GM23338 (cell line): ENCODE results near the gene LRMDA. TPM values are rescaled to one million over a fixed set of nuclear protein-coding genes. Genes with fewer than 3 reads are reported as not detected.

ENCODE experiments used
- ATAC-seq: fragments of 200-7000 bp; cut with Tn5 transposase; 3 replicates; pipeline ENCODE4 v1.9.1; 2020
- DNase-seq: peaks from one replicate; pipeline ENCODE4 v3.0.0-alpha.2; 2015; ENCODE audit warnings: low spot score
- H2AFZ ChIP-seq: fragments of 200-600 bp; sonication (generic); 2 replicates; pipeline ENCODE4 v1.8.0; 2016; ENCODE audit warnings: antibody characterized with exemption, mild to moderate bottlenecking, moderate library complexity
- H3F3A ChIP-seq: fragments of 200-600 bp; sonication (generic); replicated peaks from 2 replicates; pipeline ENCODE4 v1.8.0; 2017; ENCODE audit warnings: antibody characterized with exemption, mixed run types, low read depth
- H3K27ac ChIP-seq: fragments of 200-600 bp; sonication (generic); 2 replicates; pipeline ENCODE4 v1.6.1; 2016; ENCODE audit warnings: low read depth
- H3K27me3 ChIP-seq: fragments of 200-600 bp; sonication (generic); 2 replicates; pipeline ENCODE4 v1.8.0; 2016; ENCODE audit warnings: mild to moderate bottlenecking, mixed run types, moderate library complexity; ENCODE audit not compliant: insufficient read depth
- H3K36me3 ChIP-seq: fragments of 200-600 bp; sonication (generic); 2 replicates; pipeline ENCODE4 v1.8.0; 2016; ENCODE audit warnings: mild to moderate bottlenecking; ENCODE audit not compliant: insufficient read depth
- H3K4me1 ChIP-seq: fragments of 200-600 bp; sonication (generic); 2 replicates; pipeline ENCODE4 v1.8.0; 2016; ENCODE audit warnings: mild to moderate bottlenecking, moderate library complexity; ENCODE audit not compliant: insufficient read depth
- H3K4me2 ChIP-seq: fragments of 200-600 bp; sonication (generic); 2 replicates; pipeline ENCODE4 v1.7.1; 2017; ENCODE audit warnings: mixed run types
- H3K4me3 ChIP-seq: fragments of 200-600 bp; sonication (generic); 2 replicates; pipeline ENCODE4 v1.6.1; 2016; ENCODE audit warnings: mixed run types
- H3K79me2 ChIP-seq: fragments of 200-600 bp; sonication (generic); replicated peaks from 2 replicates; pipeline ENCODE4 v1.8.0; 2017; ENCODE audit warnings: mild to moderate bottlenecking; ENCODE audit not compliant: insufficient read depth
- H3K9me2 ChIP-seq: fragments of 200-600 bp; sonication (generic); 2 replicates; pipeline ENCODE4 v1.8.0; 2017; ENCODE audit not compliant: insufficient read depth
- H4K20me1 ChIP-seq: fragments of 200-600 bp; sonication (generic); replicated peaks from 2 replicates; pipeline ENCODE4 v1.8.0; 2017; ENCODE audit warnings: mild to moderate bottlenecking; ENCODE audit not compliant: insufficient read depth
- H3K27ac Mint-ChIP-seq: 2 replicates; pipeline ENCODE4 v1.8.0; 2020; ENCODE audit warnings: inconsistent platforms, mild to moderate bottlenecking, moderate library complexity, mixed read lengths
- H3K27me3 Mint-ChIP-seq: 3 replicates; pipeline ENCODE4 v1.8.0; 2022; ENCODE audit warnings: low read depth, mild to moderate bottlenecking, moderate library complexity, mixed read lengths, inconsistent platforms; ENCODE audit not compliant: insufficient read depth, poor library complexity
- H3K36me3 Mint-ChIP-seq: 3 replicates; pipeline ENCODE4 v1.8.0; 2021; ENCODE audit warnings: low read depth, mild to moderate bottlenecking, inconsistent platforms, moderate library complexity, mixed read lengths
- H3K4me1 Mint-ChIP-seq: 3 replicates; pipeline ENCODE4 v1.8.0; 2020; ENCODE audit warnings: mild to moderate bottlenecking, inconsistent platforms, mixed read lengths
- H3K4me3 Mint-ChIP-seq: 3 replicates; pipeline ENCODE4 v1.8.0; 2021; ENCODE audit warnings: moderate library complexity, mild to moderate bottlenecking, inconsistent platforms, mixed read lengths
- H3K9me3 Mint-ChIP-seq: 3 replicates; pipeline ENCODE4 v1.8.0; 2020; ENCODE audit warnings: moderate library complexity, mild to moderate bottlenecking, inconsistent platforms, mixed read lengths
- CREB1 ChIP-seq: fragments of 250-450 bp; sonication (Bioruptor Pico); IDR thresholded peaks from 2 replicates; pipeline ENCODE4 v1.5.0; 2020; ENCODE audit warnings: low read depth, mild to moderate bottlenecking, moderate library complexity
- EZH2phosphoT487 ChIP-seq: fragments of 200-600 bp; sonication (generic); IDR thresholded peaks from one replicate; pipeline ENCODE4 v1.8.1; 2018; ENCODE audit warnings: antibody characterized with exemption; ENCODE audit not compliant: unreplicated experiment
- JUNB ChIP-seq: IDR thresholded peaks from one replicate; pipeline ENCODE4 v1.6.1; 2016; ENCODE audit warnings: antibody characterized with exemption; ENCODE audit not compliant: unreplicated experiment
- NANOG ChIP-seq: IDR thresholded peaks from 2 replicates; pipeline ENCODE4 v1.6.1; 2016; ENCODE audit warnings: antibody characterized with exemption, borderline replicate concordance
- POLR2AphosphoS5 ChIP-seq: IDR thresholded peaks from 2 replicates; pipeline ENCODE4 v1.6.1; 2016; ENCODE audit warnings: antibody characterized with exemption, low read depth
- STAT1 ChIP-seq: IDR thresholded peaks from one replicate; pipeline ENCODE4 v1.6.1; 2016; ENCODE audit warnings: antibody characterized with exemption; ENCODE audit not compliant: unreplicated experiment
- ZNF331 ChIP-seq: fragments of 250-450 bp; sonication (Bioruptor Pico); IDR thresholded peaks from 2 replicates; pipeline ENCODE4 v1.5.0; 2020; ENCODE audit warnings: low read depth, mild to moderate bottlenecking, moderate library complexity
- ZNF462 ChIP-seq: fragments of 250-450 bp; sonication (Bioruptor Pico); IDR thresholded peaks from 2 replicates; pipeline ENCODE4 v1.5.0; 2020; ENCODE audit warnings: mild to moderate bottlenecking, moderate library complexity
- polyA plus RNA-seq: library from polyadenylated mRNA; unstranded; fragments of >200 nt; fragmentation: Nextera tagmentation; extraction: Ambion mirVana; gene quantifications from 2 replicates; pipeline ENCODE4 v1.2.1, GENCODE V29; 2016
- total RNA-seq: library from RNA; depleted of rRNA; stranded (reverse); fragments of >200 nt; shearing (Covaris generic); gene quantifications from 2 replicates; pipeline ENCODE4 v1.2.3, GENCODE V29; 2014

The LRMDA gene
- total and polyA plus RNA-seq, 2 experiments from 2014 or later: 0.90 to 1.8 TPM

- Histone ChIP-seq H4K20me1 (no peaks in the 10 kb centered on the region), H3F3A (no peaks in the 10 kb centered on the region), H3K36me3 (no peaks in the 10 kb centered on the region), H2AFZ (no peak overlapping the region), H3K4me2 (no peak overlapping the region), H3K27me3 (no peaks in the 10 kb centered on the region), H3K9me2 (peaks cover 6% of the 10 kb centered on the region; the same call in 1 of the 2 replicates), H3K4me3 (no peak overlapping the region), H3K4me1 (peaks cover 11% of the 10 kb centered on the region), H3K27ac (no peak overlapping the region), H3K79me2 (no peaks in the 10 kb centered on the region)
- no peak for ATAC-seq
- Mint-ChIP-seq H3K36me3 (no peaks in the 10 kb centered on the region; the same call in 2 of the 3 replicates), H3K4me1 (peaks cover 24% of the 10 kb centered on the region), H3K27me3 (peaks cover 1% of the 10 kb centered on the region), H3K9me3 (no peaks in the 10 kb centered on the region; the same call in 2 of the 3 replicates), H3K27ac (no peak overlapping the region), H3K4me3 (no peak overlapping the region)
- TF ChIP-seq ZNF331 (CRISPR knock-in tag) (no peak), ZNF462 (CRISPR knock-in tag) (no peak), EZH2phosphoT487 (no peak), STAT1 (no peak), NANOG (no peak), POLR2AphosphoS5 (no peak), CREB1 (CRISPR knock-in tag) (no peak), JUNB (no peak)
- DNase-seq: no peak
These were observed 900.3 kb downstream of the LRMDA start for GRCh38 chr10:76331742-76332141.
